HepG2 (cell line): ENCODE results near the gene PCP4L1.

Experiments
- ARNT ChIP-seq: fragments of 450-650 bp; IDR thresholded peaks from 2 replicates; pipeline ENCODE4 v1.6.1; 2017
- CHD2 ChIP-seq: IDR thresholded peaks from 2 replicates; pipeline ENCODE4 v1.6.1; 2011; ENCODE audit warnings: low read depth, low read length, improper control_type of control experiment
- EP300 ChIP-seq, 3 experiments: sonication (generic) in 1 of 3; formaldehyde crosslinking in 1 of 3; IDR thresholded peaks; 2 replicates each; pipeline versions ENCODE4 v1.5.1 to v1.6.1; 2011 to 2020; ENCODE audit warnings: low read depth in 2 of 3, low read length in 2 of 3, borderline replicate concordance in 1 of 3, improper control_type of control experiment in 1 of 3, mild to moderate bottlenecking in 1 of 3, missing genetic modification reagents in 1 of 3, moderate library complexity in 1 of 3
- TF ChIP-seq, protein P1 (sequence below): sonication (generic); formaldehyde crosslinking; IDR thresholded peaks from 2 replicates; pipeline ENCODE4 v1.8.0; 2022; ENCODE audit warnings: missing genetic modification reagents, mild to moderate bottlenecking, moderate library complexity, borderline replicate concordance
- TF ChIP-seq, protein P2 (sequence below): sonication (generic); formaldehyde crosslinking; IDR thresholded peaks from 2 replicates; pipeline ENCODE4 v1.5.0; 2020; ENCODE audit warnings: mild to moderate bottlenecking, missing genetic modification reagents, moderate library complexity

GRCh38 chr1:161233102-161233501 lies 25.4 kb upstream of the PCP4L1 start:
- TF ChIP-seq EP300 (IDR thresholded peaks at IDR 0.05; ENCODE audit: low read depth in 2 of 2, low read length in 2 of 2) (no peak), EP300 (CRISPR knock-in tag; IDR thresholded peaks at IDR 0.05; ENCODE audit: borderline replicate concordance) (no peak), CHD2 (no peak), ARNT (no peak)
- TF ChIP-seq, protein P1, sequence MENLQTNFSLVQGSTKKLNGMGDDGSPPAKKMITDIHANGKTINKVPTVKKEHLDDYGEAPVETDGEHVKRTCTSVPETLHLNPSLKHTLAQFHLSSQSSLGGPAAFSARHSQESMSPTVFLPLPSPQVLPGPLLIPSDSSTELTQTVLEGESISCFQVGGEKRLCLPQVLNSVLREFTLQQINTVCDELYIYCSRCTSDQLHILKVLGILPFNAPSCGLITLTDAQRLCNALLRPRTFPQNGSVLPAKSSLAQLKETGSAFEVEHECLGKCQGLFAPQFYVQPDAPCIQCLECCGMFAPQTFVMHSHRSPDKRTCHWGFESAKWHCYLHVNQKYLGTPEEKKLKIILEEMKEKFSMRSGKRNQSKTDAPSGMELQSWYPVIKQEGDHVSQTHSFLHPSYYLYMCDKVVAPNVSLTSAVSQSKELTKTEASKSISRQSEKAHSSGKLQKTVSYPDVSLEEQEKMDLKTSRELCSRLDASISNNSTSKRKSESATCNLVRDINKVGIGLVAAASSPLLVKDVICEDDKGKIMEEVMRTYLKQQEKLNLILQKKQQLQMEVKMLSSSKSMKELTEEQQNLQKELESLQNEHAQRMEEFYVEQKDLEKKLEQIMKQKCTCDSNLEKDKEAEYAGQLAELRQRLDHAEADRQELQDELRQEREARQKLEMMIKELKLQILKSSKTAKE = no peak
- TF ChIP-seq, protein P2, sequence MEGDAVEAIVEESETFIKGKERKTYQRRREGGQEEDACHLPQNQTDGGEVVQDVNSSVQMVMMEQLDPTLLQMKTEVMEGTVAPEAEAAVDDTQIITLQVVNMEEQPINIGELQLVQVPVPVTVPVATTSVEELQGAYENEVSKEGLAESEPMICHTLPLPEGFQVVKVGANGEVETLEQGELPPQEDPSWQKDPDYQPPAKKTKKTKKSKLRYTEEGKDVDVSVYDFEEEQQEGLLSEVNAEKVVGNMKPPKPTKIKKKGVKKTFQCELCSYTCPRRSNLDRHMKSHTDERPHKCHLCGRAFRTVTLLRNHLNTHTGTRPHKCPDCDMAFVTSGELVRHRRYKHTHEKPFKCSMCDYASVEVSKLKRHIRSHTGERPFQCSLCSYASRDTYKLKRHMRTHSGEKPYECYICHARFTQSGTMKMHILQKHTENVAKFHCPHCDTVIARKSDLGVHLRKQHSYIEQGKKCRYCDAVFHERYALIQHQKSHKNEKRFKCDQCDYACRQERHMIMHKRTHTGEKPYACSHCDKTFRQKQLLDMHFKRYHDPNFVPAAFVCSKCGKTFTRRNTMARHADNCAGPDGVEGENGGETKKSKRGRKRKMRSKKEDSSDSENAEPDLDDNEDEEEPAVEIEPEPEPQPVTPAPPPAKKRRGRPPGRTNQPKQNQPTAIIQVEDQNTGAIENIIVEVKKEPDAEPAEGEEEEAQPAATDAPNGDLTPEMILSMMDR (CRISPR knock-in tag) = no peak
